C4-2B (cell line): ENCODE data around the gene GJB3.

ENCODE experiments used
- H3K27ac ChIP-seq: fragments of 450-650 bp; 2 replicates; pipeline ENCODE4 v1.5.1; 2017
- ZFX ChIP-seq: fragments of 450-650 bp; IDR thresholded peaks from 2 replicates; pipeline ENCODE4 v1.6.1; 2017
- TF ChIP-seq, protein P1 (sequence below): fragments of 450-650 bp; conservative IDR thresholded peaks from 2 replicates; pipeline ENCODE4 v1.5.1; 2017; ENCODE audit warnings: mild to moderate bottlenecking

The GJB3 gene

DNA sequence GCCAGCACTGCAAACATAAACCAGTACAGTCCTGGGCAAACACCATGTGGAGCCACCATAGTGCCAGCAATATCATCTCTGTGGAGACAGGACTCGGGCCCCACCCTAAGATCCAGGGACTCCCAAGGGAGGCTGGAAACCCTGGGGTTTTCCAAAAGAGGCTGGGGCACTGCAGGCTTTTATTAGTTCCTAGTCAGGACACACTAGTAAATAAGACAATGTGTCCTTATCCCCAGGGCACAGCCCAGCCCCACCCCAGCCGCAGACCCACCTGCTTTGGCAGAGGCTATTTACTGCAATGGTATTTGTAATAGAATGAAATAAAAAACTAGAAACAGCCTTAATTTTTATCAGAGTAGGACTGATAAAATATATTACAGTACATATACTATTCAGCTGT, 486 bp upstream of the GJB3 start:
- H3K27ac ChIP-seq = no peak overlapping the region

DNA sequence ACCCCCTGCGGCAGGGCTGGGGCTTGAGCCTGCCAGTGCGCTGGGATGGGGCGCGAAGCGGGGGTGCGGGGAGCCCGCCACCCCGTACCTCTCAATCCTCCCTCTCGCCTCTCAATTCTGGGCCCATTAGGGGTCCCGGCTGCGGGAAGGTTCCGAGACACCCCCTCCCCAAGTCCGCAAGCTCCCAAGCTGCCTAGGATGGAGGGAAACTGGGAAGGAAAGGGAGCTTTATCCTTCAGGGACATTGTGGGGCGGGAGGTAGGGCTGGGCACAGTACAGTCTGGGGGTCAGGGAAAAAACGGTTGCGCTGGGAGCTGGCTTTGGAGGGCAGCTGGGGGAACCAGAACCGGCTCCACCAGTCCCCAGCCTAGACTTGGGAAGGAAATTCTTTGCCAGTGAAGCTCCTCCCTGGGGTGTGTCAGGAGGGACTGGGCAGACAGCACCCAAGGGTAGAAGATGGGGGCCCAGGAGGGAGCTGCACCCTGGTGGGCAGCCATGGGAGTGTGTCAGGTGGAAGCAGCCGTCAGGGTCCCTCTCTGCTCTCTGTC, 904 bp downstream of the GJB3 start:
- no peak overlapping the region for H3K27ac ChIP-seq
- TF ChIP-seq ZFX = no peak
- TF ChIP-seq, protein P1, sequence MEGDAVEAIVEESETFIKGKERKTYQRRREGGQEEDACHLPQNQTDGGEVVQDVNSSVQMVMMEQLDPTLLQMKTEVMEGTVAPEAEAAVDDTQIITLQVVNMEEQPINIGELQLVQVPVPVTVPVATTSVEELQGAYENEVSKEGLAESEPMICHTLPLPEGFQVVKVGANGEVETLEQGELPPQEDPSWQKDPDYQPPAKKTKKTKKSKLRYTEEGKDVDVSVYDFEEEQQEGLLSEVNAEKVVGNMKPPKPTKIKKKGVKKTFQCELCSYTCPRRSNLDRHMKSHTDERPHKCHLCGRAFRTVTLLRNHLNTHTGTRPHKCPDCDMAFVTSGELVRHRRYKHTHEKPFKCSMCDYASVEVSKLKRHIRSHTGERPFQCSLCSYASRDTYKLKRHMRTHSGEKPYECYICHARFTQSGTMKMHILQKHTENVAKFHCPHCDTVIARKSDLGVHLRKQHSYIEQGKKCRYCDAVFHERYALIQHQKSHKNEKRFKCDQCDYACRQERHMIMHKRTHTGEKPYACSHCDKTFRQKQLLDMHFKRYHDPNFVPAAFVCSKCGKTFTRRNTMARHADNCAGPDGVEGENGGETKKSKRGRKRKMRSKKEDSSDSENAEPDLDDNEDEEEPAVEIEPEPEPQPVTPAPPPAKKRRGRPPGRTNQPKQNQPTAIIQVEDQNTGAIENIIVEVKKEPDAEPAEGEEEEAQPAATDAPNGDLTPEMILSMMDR = no peak

More for the DNA sequence above, 486 bp upstream of the GJB3 start:
- TF ChIP-seq, protein P1 = no peak
- no peak for TF ChIP-seq ZFX

DNA sequence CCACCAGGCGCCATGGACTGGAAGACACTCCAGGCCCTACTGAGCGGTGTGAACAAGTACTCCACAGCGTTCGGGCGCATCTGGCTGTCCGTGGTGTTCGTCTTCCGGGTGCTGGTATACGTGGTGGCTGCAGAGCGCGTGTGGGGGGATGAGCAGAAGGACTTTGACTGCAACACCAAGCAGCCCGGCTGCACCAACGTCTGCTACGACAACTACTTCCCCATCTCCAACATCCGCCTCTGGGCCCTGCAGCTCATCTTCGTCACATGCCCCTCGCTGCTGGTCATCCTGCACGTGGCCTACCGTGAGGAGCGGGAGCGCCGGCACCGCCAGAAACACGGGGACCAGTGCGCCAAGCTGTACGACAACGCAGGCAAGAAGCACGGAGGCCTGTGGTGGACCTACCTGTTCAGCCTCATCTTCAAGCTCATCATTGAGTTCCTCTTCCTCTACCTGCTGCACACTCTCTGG, 3.8 kb downstream of the GJB3 start:
- no peak overlapping the region for H3K27ac ChIP-seq
- TF ChIP-seq, protein P1 = no peak
- TF ChIP-seq ZFX = no peak

DNA sequence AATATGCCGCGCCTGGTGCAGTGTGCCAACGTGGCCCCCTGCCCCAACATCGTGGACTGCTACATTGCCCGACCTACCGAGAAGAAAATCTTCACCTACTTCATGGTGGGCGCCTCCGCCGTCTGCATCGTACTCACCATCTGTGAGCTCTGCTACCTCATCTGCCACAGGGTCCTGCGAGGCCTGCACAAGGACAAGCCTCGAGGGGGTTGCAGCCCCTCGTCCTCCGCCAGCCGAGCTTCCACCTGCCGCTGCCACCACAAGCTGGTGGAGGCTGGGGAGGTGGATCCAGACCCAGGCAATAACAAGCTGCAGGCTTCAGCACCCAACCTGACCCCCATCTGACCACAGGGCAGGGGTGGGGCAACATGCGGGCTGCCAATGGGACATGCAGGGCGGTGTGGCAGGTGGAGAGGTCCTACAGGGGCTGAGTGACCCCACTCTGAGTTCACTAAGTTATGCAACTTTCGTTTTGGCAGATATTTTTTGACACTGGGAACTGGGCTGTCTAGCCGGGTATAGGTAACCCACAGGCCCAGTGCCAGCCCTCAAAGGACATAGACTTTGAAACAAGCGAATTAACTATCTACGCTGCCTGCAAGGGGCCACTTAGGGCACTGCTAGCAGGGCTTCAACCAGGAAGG, 4.3 kb downstream of the GJB3 start:
- TF ChIP-seq ZFX = no peak
- TF ChIP-seq, protein P1 = no peak
- no peak overlapping the region for H3K27ac ChIP-seq

DNA sequence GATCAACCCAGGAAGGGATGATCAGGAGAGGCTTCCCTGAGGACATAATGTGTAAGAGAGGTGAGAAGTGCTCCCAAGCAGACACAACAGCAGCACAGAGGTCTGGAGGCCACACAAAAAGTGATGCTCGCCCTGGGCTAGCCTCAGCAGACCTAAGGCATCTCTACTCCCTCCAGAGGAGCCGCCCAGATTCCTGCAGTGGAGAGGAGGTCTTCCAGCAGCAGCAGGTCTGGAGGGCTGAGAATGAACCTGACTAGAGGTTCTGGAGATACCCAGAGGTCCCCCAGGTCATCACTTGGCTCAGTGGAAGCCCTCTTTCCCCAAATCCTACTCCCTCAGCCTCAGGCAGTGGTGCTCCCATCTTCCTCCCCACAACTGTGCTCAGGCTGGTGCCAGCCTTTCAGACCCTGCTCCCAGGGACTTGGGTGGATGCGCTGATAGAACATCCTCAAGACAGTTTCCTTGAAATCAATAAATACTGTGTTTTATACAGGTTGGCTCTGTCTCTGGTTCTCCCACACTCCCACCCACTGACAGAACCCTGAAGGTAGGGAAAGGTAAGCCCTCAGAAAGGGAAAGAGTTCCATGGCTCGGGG, 5.0 kb downstream of the GJB3 start:
- TF ChIP-seq, protein P1 = no peak
- TF ChIP-seq ZFX = no peak
- no peak overlapping the region for H3K27ac ChIP-seq

DNA sequence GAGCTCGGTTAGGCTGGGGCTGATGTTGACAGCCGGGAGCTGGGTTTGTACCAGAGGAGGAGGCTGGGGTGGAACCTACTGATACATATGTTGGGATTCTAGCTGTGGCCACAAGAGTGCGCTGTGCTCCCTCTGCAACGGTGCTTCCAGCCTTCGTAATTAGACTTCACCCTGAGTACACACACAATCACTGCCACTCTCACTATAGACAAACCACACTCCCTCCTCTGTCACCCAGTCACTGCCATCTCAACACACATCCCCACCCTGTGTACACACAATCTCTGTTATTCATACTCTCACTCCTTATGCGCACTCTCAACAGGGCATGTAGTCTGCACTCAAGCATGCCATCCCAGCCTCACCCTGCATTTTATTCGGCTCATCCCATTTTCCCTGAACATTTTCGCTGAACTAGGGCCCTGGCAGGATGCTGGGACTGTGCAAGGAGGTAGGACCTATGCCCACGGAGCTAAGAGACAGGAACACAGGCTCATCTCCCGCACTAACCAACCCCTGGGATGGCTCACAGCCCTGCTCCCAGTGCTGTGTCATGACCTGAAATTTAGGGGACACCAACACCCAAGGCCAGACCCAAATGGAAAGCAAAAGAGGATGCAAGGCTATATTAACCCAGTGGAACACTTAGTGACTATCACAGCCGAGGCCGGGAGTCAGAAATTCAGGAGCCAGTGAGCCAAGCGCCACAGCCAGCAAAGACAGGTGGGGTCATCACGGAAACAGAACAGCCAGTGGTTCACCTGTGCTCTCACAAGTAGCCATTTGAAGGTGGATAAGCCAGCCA, 5.7 kb downstream of the GJB3 start:
- TF ChIP-seq, protein P1 = peak; percentile 94
- no peak for TF ChIP-seq ZFX
- no peak overlapping the region for H3K27ac ChIP-seq
